Neural progenitor cell (in vitro differentiated cells): ENCODE measurements around the gene CCT7.

ENCODE experiments used
- EZH2 ChIP-seq: fragments of 200-600 bp; sonication (generic); IDR thresholded peaks from 2 replicates; pipeline ENCODE4 v1.6.1; 2017; ENCODE audit warnings: antibody characterized with exemption, mild to moderate bottlenecking, moderate library complexity
- EZH2phosphoT487 ChIP-seq: fragments of 200-600 bp; sonication (generic); IDR thresholded peaks from 2 replicates; pipeline ENCODE4 v1.6.1; 2017; ENCODE audit warnings: antibody characterized with exemption
- TF ChIP-seq, protein P1 (sequence below): fragments of 200-600 bp; sonication (generic); IDR thresholded peaks from 2 replicates; pipeline ENCODE4 v1.5.1; 2017; ENCODE audit warnings: antibody characterized with exemption, mild to moderate bottlenecking

DNA sequence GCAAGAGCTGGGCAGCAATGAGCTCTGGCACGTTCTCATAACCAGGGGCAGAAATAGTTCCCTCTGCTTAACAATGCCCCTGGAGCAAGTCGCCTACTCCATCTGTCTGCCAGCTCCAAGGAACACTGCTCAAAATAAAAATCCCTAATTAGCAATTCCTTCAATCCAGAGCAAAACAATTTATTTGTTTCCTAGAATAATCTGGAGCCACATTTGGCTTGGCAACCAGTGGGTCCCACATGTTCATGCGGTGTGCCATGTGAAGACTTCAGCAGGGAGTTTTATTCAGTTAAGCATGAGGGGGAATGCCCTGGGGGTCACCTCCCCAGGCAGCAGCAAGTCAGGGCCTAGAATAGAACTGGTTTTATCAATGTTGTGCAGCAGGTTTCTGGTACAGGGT, 66.8 kb downstream of the CCT7 start:
- TF ChIP-seq, protein P1, sequence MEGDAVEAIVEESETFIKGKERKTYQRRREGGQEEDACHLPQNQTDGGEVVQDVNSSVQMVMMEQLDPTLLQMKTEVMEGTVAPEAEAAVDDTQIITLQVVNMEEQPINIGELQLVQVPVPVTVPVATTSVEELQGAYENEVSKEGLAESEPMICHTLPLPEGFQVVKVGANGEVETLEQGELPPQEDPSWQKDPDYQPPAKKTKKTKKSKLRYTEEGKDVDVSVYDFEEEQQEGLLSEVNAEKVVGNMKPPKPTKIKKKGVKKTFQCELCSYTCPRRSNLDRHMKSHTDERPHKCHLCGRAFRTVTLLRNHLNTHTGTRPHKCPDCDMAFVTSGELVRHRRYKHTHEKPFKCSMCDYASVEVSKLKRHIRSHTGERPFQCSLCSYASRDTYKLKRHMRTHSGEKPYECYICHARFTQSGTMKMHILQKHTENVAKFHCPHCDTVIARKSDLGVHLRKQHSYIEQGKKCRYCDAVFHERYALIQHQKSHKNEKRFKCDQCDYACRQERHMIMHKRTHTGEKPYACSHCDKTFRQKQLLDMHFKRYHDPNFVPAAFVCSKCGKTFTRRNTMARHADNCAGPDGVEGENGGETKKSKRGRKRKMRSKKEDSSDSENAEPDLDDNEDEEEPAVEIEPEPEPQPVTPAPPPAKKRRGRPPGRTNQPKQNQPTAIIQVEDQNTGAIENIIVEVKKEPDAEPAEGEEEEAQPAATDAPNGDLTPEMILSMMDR, result no peak
- TF ChIP-seq EZH2 (no peak), EZH2phosphoT487 (no peak)
